HL-60 (cell line): ENCODE measurements around the gene PLXNA2.

ENCODE experiments used
- CTCF ChIP-seq: IDR thresholded peaks from one replicate; pipeline ENCODE4 v1.5.1; 2011; ENCODE audit warnings: low read length, control low read depth, inconsistent platforms; ENCODE audit not compliant: insufficient read depth
- GABPA ChIP-seq: IDR thresholded peaks from 2 replicates; pipeline ENCODE4 v1.6.1; 2012; ENCODE audit warnings: low read depth
- POLR2AphosphoS5 ChIP-seq: IDR thresholded peaks from 2 replicates; pipeline ENCODE4 v1.6.1; 2012; ENCODE audit warnings: low read depth
- REST ChIP-seq: IDR thresholded peaks from 2 replicates; pipeline ENCODE4 v1.6.1; 2012; ENCODE audit warnings: low read depth; ENCODE audit not compliant: insufficient replicate concordance
- SPI1 ChIP-seq: IDR thresholded peaks from 2 replicates; pipeline ENCODE4 v1.6.1; 2012; ENCODE audit warnings: low read depth, mild to moderate bottlenecking, borderline replicate concordance

DNA sequence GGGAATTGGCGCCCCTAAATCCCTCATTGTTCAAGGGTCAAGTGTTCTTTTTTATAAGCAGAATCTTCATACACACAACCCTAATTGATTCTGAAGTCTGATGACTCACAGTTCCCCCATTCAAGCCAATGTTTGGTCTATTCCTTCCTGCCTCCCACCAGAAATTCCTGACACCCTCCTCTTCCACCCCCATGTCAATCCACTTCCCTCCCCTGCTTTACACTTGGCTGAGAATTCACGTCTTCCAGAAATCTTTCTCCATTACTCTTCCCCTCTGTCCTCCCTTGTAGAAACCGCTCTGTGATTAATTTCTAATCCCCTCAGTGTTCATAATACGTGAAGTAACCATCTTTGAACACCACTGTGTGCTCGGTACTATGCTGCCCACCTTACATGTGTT is 257.0 kb downstream of the PLXNA2 start:
- no peak for TF ChIP-seq POLR2AphosphoS5
- no peak for TF ChIP-seq CTCF
- no peak for TF ChIP-seq REST
- no peak for TF ChIP-seq GABPA
- no peak for TF ChIP-seq SPI1
